Measurements from ENCODE around the gene DTNB. TPM values are rescaled to one million over a fixed set of nuclear protein-coding genes. Genes with fewer than 3 reads are reported as not detected.

The DTNB gene
- polyA plus RNA-seq, 1 experiment = 12.5 TPM

DNA sequence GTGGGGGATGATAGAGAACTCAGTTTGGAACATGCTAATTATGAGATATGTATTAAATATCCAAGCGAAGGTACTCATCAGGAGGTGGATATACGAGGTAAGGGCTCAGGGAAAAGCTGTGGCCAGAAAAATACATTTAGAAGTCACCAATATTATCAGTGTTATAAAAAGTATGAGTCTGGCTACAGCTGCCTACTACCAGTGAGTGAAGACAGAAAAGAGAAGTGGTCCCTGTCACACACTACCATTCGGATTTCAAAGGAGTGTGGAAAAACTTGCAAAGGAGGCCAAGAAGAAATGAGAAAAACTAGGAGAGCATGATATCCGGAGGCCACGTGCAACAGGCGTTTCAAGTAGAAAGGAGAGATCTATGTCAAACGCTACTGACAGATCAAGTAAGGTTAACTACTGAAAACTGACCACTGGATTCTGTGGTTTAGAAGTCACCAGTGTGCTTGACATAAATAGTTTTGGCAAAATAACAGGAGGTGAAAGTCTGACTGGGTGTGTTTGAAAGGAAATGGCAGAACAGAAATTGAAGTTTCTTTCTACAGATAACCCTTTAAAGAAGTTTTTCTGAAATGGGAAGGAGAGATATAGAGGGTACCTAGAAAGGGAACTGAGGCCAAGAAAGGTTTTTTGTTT lies 213.0 kb downstream of the DTNB start:
- no peak overlapping the region for H3K4me3 ChIP-seq (ENCODE audit: low read depth, low read length)
- DNase-seq (ENCODE audit: low read depth, low spot score) = no peak
- H3K27me3 ChIP-seq (ENCODE audit: control insufficient read depth, insufficient read depth, low read length) = no peaks in the 10 kb centered on the region
- H3K9me3 ChIP-seq (ENCODE audit: control insufficient read depth, insufficient read depth, low read length) = no peaks in the 10 kb centered on the region
- no peak overlapping the region for H3K27ac ChIP-seq (ENCODE audit: low read depth, low read length)
- ChIA-PET POLR2A (no interaction called here), CTCF (no interaction called here)
- TF ChIP-seq, protein P1, sequence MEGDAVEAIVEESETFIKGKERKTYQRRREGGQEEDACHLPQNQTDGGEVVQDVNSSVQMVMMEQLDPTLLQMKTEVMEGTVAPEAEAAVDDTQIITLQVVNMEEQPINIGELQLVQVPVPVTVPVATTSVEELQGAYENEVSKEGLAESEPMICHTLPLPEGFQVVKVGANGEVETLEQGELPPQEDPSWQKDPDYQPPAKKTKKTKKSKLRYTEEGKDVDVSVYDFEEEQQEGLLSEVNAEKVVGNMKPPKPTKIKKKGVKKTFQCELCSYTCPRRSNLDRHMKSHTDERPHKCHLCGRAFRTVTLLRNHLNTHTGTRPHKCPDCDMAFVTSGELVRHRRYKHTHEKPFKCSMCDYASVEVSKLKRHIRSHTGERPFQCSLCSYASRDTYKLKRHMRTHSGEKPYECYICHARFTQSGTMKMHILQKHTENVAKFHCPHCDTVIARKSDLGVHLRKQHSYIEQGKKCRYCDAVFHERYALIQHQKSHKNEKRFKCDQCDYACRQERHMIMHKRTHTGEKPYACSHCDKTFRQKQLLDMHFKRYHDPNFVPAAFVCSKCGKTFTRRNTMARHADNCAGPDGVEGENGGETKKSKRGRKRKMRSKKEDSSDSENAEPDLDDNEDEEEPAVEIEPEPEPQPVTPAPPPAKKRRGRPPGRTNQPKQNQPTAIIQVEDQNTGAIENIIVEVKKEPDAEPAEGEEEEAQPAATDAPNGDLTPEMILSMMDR (IDR thresholded peaks at IDR 0.05; ENCODE audit: low read depth, low read length) = no peak

DNA sequence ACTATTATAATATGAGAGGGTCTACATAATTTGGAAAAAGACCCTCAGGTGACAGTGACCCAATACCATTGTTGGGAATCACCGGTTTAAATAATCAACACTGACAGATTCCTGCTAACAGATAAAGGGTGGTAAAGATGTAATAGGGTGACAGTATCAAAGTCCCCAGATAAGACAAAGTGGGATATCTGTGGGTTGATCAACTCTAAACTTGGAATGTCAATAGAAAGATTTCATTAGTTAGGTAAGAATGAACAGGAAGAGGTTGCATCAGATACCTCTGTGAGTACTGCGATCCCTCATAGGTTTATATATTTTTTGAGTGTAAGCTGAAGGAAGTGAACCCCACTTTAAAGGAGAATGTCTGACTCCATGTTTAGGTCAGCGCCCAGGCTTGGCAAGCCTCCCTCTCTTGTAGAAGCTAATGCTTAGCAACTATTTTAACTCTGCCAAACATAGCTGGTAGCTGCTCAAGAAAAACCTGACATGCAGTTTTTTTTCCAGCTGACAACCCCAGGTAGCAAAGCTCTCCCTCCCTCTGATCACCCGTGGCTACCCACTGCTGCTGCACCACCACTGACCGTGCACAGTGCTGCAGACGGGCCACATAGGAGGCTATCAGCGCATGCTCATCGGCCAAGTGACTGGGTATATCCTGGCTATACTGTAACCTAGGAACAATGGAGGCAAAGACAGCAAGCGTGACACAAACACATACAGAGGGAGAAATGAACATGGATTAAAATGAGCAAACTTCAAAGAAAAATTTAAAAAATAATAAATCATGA lies 218.4 kb downstream of the DTNB start:
- Histone ChIP-seq H3K27ac (ENCODE audit: low read depth, low read length) (no peak overlapping the region), H3K27me3 (ENCODE audit: control insufficient read depth, insufficient read depth, low read length) (no peaks in the 10 kb centered on the region), H3K9me3 (ENCODE audit: control insufficient read depth, insufficient read depth, low read length) (no peaks in the 10 kb centered on the region), H3K4me3 (ENCODE audit: low read depth, low read length) (no peak overlapping the region)
- ChIA-PET CTCF (no interaction called here), POLR2A (no interaction called here)
- TF ChIP-seq, protein P1 (IDR thresholded peaks at IDR 0.05; ENCODE audit: low read depth, low read length) = no peak
- DNase-seq (ENCODE audit: low read depth, low spot score) = no peak

DNA sequence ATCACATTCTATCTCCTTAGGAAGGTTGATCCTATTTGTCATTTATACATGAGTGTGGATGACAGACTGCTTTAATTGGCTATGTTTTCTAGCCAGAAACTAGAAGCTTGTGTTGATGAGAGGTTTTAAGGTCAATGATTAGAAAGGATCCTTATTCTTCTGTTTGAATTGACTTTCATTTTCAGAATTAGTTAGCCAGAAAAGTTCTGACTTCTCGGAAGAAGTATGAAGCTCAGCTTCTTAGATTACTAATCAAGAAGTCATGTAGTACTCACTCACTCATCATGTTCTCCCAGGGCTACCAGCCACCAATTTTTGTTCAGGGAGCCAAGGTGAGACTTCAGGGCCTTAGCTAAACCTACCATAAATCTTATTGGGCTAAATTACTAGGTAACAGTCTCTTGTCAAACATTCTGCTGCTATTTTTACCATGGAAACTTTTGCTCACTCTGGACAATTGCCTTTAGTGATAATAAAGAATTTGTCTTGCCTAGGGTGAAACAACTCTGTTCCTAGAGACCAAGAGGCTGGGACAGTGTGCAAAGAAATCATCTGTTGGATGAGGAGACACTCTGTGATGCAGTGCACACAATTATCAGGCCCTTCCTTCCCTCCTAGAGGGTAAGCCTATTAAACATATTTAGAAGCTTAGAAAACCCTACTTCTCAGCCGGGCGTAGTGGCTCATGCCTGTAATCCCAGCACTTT lies 220.0 kb downstream of the DTNB start:
- Histone ChIP-seq H3K27ac (ENCODE audit: low read depth, low read length) (no peak overlapping the region), H3K4me3 (ENCODE audit: low read depth, low read length) (no peak overlapping the region), H3K27me3 (ENCODE audit: control insufficient read depth, insufficient read depth, low read length) (no peaks in the 10 kb centered on the region), H3K9me3 (ENCODE audit: control insufficient read depth, insufficient read depth, low read length) (no peaks in the 10 kb centered on the region)
- TF ChIP-seq, protein P1 (IDR thresholded peaks at IDR 0.05; ENCODE audit: low read depth, low read length) = no peak
- ChIA-PET CTCF (interaction anchor here (0.6 to 1.2 kb wide), 4 partner anchors 13 to 127 kb away, joined by 3 read pairs; no protein-coding TSS in a partner anchor), POLR2A (no interaction called here)
- DNase-seq (ENCODE audit: low read depth, low spot score) = no peak

DNA sequence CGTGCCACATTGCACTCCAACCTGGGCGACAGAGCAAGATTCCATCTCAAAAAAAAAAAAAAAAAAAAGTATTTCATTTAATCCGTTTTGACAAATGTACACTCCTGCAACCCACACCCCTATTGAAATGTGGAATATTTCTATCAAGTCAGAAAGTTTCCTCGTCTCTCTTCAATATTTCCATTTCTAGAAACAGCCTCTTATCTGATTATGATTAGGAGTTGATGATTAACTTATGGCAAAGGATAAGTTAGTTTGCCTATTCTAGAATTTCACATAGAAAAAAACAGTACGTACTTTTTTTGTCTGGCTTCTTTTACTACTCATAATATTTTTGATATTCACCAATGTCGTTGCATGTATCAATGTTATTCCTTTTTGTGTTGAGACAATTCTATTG lies 224.6 kb downstream of the DTNB start:
- ChIA-PET POLR2A (no interaction called here), CTCF (no interaction called here)
- Histone ChIP-seq H3K9me3 (ENCODE audit: control insufficient read depth, insufficient read depth, low read length) (no peaks in the 10 kb centered on the region), H3K4me3 (ENCODE audit: low read depth, low read length) (no peak overlapping the region), H3K27ac (ENCODE audit: low read depth, low read length) (no peak overlapping the region), H3K27me3 (ENCODE audit: control insufficient read depth, insufficient read depth, low read length) (no peaks in the 10 kb centered on the region)
- DNase-seq (ENCODE audit: low read depth, low spot score) = no peak
- TF ChIP-seq, protein P1 (IDR thresholded peaks at IDR 0.05; ENCODE audit: low read depth, low read length) = no peak

DNA sequence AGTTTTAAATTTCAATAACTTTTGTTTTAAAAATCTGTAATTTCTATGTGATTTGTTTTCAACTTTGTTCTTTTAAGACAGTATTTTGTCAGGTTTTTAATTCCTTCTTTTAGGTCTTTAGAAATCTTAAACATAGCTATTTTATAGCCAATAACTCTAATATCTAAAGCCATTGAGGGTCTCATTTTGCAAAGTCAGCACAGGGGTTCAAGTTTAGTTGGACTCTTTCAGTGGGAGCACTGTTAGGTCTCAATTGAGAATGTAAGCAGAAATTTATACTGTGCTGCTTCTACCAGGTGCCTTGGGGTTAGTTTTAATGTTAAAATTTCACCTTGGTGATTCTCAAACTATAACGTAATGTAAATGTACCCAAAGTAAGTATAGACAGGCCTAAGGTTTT lies 226.4 kb downstream of the DTNB start:
- no peak for DNase-seq (ENCODE audit: low read depth, low spot score)
- POLR2A ChIA-PET = no interaction called here
- H3K4me3 ChIP-seq (ENCODE audit: low read depth, low read length) = no peak overlapping the region
- no peak overlapping the region for H3K27ac ChIP-seq (ENCODE audit: low read depth, low read length)
- TF ChIP-seq, protein P1 (IDR thresholded peaks at IDR 0.05; ENCODE audit: low read depth, low read length) = no peak
- no peaks in the 10 kb centered on the region for H3K9me3 ChIP-seq (ENCODE audit: control insufficient read depth, insufficient read depth, low read length)
- CTCF ChIA-PET = no interaction called here
- H3K27me3 ChIP-seq (ENCODE audit: control insufficient read depth, insufficient read depth, low read length) = no peaks in the 10 kb centered on the region

All from AG04450 (cell line).